GM12878 (cell line): ENCODE measurements around the gene TMEM214. TPM values are rescaled to one million over a fixed set of nuclear protein-coding genes. Genes with fewer than 3 reads are reported as not detected.

ENCODE experiments used
- BHLHE40 ChIP-seq, 2 experiments: fragments of 450-650 bp in 1 of 2; IDR thresholded peaks; 2 replicates each; pipeline ENCODE4 v1.6.1; 2011 to 2017; ENCODE audit warnings: low read depth in 2 of 2, borderline replicate concordance in 1 of 2, improper control_type of control experiment in 1 of 2, low read length in 1 of 2, mild to moderate bottlenecking in 1 of 2
- IRF4 ChIP-seq: IDR thresholded peaks from 2 replicates; pipeline ENCODE4 v1.6.1; 2011; ENCODE audit warnings: low read depth, low read length
- IRF5 ChIP-seq: fragments of 450-650 bp; IDR thresholded peaks from 2 replicates; pipeline ENCODE4 v1.6.1; 2017; ENCODE audit warnings: borderline replicate concordance
- MAX ChIP-seq: IDR thresholded peaks from 2 replicates; pipeline ENCODE4 v1.6.1; 2012; ENCODE audit warnings: low read depth, low read length, improper control_type of control experiment
- NFYB ChIP-seq: IDR thresholded peaks from 2 replicates; pipeline ENCODE4 v1.6.1; 2011; ENCODE audit warnings: low read depth, mild to moderate bottlenecking, low read length, improper control_type of control experiment, moderate library complexity; ENCODE audit not compliant: insufficient read depth
- NR2C1 ChIP-seq: fragments of 450-650 bp; IDR thresholded peaks from 2 replicates; pipeline ENCODE4 v1.6.1; 2017; ENCODE audit warnings: antibody characterized with exemption, mild to moderate bottlenecking, moderate library complexity
- NRF1 ChIP-seq: conservative IDR thresholded peaks from 2 replicates; pipeline ENCODE4 v1.6.1; 2011; ENCODE audit warnings: mild to moderate bottlenecking, low read depth, low read length, improper control_type of control experiment
- RBBP5 ChIP-seq: fragments of 200-600 bp; sonication (generic); conservative IDR thresholded peaks from 2 replicates; pipeline ENCODE4 v1.6.1; 2016
- RUNX3 ChIP-seq: IDR thresholded peaks from 2 replicates; pipeline ENCODE4 v1.6.1; 2012; ENCODE audit warnings: low read length, inconsistent platforms
- polyA plus RNA-seq, 11 experiments: library from polyadenylated mRNA; depleted of rRNA in 4 of 11; unstranded in 6 of 11; stranded (reverse) in 5 of 11; fragments of >200 nt; fragmentation: Nextera tagmentation in 4 of 11; fragmentation: Illumina TruSeq in 1 of 11; extraction: Ambion mirVana in 4 of 11; extraction: Trizol in 1 of 11; gene quantifications; 1 replicate in 1 of 11; 2 replicates in 10 of 11; pipeline versions ENCODE4 v1.2.1 to v1.2.3, GENCODE V29; 2011 to 2016; ENCODE audit warnings: inconsistent platforms in 2 of 11, missing spikeins in 2 of 11, low read depth in 1 of 11
- total RNA-seq, 4 experiments: library from RNA; depleted of rRNA in 3 of 4; stranded (reverse); fragments of >200 nt in 3 of 4; fragmentation: Illumina TruSeq in 1 of 4; extraction: Trizol in 1 of 4; gene quantifications; 2 replicates each; pipeline versions ENCODE4 v1.2.1 to v1.2.3, GENCODE V29; 2013 to 2021
- TF ChIP-seq, protein P1 (sequence below): fragments of 450-650 bp; IDR thresholded peaks from 2 replicates; pipeline ENCODE4 v1.6.1; 2017; ENCODE audit warnings: mild to moderate bottlenecking, moderate library complexity
- TF ChIP-seq, protein P2 (sequence below), 3 experiments: IDR thresholded peaks in 2 of 3; conservative IDR thresholded peaks in 1 of 3; 2 replicates each; pipeline ENCODE4 v1.5.1; 2011; ENCODE audit warnings: low read depth in 3 of 3, low read length in 3 of 3, mild to moderate bottlenecking in 3 of 3, control low read depth in 2 of 3, moderate library complexity in 2 of 3, inconsistent platforms in 1 of 3, mixed read lengths in 1 of 3; ENCODE audit not compliant: control insufficient read depth in 2 of 3, insufficient read depth in 1 of 3; ENCODE audit errors: extremely low read depth in 1 of 3

The TMEM214 gene
- total and polyA plus RNA-seq, 10 of the 15 experiments (the other 5 are each of a cell fraction or from before 2014, with no cell fraction given) = 10.4 to 79.2 (median 45.0) TPM

DNA sequence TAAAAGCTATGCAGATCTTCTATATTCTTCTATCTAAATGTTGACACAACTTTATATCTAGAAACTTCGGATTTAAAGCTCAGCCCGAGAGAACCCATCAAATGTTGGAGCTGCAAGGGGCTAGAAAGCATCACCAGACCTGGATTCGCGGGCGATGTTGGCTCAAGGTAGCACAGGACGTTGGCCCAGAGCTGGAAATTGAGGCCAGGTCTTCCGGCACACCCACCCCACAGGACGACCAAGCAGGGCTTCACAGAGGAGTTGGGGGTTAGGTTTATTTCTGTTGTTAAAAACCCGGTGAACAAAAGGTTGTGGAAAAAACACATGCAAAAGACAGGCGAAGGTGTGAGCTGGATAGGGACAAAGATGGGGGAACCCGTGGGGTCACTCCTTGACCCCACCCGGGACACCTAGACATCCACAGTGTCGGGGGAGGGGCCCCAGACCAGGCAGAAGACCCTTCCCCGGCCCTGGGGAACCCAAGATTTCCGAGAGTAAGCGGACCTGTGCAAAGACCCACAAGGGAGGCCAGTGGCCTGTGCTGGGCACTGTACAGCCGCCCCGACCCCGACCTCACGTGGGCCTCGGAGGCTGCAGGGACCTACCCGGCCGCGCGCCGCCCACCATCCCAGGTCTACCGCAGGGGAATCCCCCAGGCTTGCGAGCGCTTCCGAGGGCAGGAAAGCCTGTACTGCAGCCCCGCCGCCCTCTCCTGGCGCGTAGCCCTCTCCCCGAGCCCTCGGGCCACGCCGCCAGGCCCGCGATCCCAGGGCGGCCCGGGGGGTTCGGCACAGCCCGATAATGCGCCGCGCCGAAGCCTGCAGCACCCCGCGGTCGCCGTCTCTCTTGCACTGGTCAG lies 16.9 kb downstream of the TMEM214 start (continued):
- TF ChIP-seq MAX (peak; percentile 62), IRF4 (no peak), NRF1 (no peak), RBBP5 (no peak), RUNX3 (peak; percentile 45), IRF5 (no peak), BHLHE40 (IDR thresholded peaks at IDR 0.05; ENCODE audit: borderline replicate concordance in 1 of 2, low read depth in 2 of 2, low read length in 1 of 2) (peak; percentile 73 to 89; a peak in 3 of 4 replicates), NR2C1 (peak; percentile 24; the same call in 1 of the 2 replicates), NFYB (no peak)
- TF ChIP-seq, protein P1, sequence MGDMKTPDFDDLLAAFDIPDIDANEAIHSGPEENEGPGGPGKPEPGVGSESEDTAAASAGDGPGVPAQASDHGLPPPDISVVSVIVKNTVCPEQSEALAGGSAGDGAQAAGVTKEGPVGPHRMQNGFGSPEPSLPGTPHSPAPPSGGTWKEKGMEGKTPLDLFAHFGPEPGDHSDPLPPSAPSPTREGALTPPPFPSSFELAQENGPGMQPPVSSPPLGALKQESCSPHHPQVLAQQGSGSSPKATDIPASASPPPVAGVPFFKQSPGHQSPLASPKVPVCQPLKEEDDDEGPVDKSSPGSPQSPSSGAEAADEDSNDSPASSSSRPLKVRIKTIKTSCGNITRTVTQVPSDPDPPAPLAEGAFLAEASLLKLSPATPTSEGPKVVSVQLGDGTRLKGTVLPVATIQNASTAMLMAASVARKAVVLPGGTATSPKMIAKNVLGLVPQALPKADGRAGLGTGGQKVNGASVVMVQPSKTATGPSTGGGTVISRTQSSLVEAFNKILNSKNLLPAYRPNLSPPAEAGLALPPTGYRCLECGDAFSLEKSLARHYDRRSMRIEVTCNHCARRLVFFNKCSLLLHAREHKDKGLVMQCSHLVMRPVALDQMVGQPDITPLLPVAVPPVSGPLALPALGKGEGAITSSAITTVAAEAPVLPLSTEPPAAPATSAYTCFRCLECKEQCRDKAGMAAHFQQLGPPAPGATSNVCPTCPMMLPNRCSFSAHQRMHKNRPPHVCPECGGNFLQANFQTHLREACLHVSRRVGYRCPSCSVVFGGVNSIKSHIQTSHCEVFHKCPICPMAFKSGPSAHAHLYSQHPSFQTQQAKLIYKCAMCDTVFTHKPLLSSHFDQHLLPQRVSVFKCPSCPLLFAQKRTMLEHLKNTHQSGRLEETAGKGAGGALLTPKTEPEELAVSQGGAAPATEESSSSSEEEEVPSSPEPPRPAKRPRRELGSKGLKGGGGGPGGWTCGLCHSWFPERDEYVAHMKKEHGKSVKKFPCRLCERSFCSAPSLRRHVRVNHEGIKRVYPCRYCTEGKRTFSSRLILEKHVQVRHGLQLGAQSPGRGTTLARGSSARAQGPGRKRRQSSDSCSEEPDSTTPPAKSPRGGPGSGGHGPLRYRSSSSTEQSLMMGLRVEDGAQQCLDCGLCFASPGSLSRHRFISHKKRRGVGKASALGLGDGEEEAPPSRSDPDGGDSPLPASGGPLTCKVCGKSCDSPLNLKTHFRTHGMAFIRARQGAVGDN = peak; percentile 24; the same call in 1 of the 2 replicates
- TF ChIP-seq, protein P2, sequence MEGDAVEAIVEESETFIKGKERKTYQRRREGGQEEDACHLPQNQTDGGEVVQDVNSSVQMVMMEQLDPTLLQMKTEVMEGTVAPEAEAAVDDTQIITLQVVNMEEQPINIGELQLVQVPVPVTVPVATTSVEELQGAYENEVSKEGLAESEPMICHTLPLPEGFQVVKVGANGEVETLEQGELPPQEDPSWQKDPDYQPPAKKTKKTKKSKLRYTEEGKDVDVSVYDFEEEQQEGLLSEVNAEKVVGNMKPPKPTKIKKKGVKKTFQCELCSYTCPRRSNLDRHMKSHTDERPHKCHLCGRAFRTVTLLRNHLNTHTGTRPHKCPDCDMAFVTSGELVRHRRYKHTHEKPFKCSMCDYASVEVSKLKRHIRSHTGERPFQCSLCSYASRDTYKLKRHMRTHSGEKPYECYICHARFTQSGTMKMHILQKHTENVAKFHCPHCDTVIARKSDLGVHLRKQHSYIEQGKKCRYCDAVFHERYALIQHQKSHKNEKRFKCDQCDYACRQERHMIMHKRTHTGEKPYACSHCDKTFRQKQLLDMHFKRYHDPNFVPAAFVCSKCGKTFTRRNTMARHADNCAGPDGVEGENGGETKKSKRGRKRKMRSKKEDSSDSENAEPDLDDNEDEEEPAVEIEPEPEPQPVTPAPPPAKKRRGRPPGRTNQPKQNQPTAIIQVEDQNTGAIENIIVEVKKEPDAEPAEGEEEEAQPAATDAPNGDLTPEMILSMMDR (IDR thresholded peaks at IDR 0.05 in 2 of 3, conservative IDR thresholded peaks at IDR 0.05 in 1 of 3; ENCODE audit: control insufficient read depth in 2 of 3, extremely low read depth in 1 of 3, insufficient read depth in 1 of 3, low read depth in 3 of 3, low read length in 3 of 3) = peak in 1 of 3 experiments; percentile 4; a peak in 2 of 6 replicates
